ENCODE measurements around the gene POLR1A. TPM values are rescaled to one million over a fixed set of nuclear protein-coding genes. Genes with fewer than 3 reads are reported as not detected.
"Not testable (repeated sequence)": the region's sequence is repeated elsewhere in the genome, so short reads cannot be mapped to it uniquely, and the experiment has no call there.

Gene POLR1A
- total RNA-seq, 1 donor from 2014 or later = 26.0 TPM

DNA sequence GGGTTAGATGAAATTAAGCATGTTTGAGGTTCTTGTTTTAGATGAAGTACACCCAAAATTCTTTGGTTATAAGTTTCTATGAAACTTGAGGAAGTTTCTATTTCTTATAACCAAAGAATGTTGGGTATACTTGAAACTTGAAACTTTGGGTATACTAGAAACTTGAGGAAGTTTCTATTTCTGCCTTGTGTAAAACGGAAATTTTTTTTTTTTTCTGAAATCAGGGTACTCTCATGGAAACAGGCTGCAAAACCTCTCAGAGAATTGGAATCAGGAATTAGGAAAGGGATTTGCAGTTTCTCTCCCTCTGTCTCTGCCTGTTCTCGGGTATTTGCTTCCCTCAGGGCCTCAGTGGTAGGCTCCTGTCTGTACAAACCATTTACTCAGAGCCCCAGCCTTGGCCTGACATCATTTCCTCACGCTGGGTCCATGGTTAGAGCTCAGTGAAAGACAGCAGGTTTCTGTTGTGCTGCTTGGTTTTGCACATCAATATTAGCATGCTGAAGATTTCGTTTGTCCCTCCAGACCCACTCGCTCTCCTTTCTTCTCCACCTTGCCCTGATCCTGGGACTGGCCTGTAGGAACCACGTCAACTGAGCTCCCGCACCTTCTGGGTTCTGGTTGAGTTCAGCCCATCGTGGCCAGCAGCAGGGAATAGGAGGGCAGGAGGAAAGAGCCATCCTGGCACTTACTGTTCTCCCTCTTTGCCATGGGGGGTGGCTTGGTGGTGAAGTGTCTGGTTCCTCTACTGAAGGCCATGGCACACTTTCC, 106.4 kb downstream of the POLR1A start:
- DNase-seq (ENCODE audit: low read depth) = no peak

DNA sequence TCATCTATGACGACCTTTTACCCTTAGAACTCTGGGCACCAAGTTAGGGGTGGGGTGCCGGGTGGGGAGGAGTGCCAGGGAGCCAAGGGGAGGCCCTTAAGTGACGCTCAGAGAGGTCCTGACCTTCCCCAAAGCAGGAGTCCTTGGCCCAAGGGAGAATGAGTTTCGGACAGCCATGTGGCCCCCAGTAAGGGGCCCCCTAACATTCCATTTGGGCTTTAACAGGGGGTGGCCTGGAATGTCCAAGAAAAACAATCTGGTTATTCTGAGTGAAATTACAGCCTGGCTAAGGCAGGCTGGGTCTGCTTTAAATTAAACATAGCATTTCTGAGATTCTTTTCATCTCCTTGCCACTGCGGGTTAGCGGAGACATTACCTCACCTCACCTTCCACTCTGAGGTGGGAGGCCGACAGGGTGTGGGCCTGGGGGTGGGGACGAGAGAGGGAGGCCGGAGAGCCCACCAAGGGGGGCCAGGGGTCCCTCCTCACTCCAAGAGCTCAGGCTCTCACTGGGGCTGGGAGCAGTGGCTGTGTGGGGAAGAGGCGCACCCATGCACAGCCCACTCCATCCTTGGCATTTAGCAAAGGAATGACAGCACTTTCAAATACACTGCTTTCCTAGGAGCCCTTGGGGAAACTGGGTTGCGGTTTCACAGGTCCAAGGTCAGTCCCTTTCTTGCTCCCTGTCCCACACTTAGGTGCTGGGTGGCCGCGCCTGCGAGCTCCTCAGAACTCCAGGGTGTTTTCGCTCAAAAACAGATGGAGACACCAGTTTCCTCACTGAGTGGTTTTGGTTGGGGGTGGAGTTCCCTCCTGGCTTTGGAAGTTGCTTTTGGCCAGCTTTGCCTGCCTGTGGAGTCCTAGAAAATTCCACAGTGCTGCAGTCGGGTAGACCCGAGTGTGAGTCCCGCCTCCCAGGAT, 107.4 kb downstream of the POLR1A start:
- peak; percentile 73 for DNase-seq (ENCODE audit: low read depth)

DNA sequence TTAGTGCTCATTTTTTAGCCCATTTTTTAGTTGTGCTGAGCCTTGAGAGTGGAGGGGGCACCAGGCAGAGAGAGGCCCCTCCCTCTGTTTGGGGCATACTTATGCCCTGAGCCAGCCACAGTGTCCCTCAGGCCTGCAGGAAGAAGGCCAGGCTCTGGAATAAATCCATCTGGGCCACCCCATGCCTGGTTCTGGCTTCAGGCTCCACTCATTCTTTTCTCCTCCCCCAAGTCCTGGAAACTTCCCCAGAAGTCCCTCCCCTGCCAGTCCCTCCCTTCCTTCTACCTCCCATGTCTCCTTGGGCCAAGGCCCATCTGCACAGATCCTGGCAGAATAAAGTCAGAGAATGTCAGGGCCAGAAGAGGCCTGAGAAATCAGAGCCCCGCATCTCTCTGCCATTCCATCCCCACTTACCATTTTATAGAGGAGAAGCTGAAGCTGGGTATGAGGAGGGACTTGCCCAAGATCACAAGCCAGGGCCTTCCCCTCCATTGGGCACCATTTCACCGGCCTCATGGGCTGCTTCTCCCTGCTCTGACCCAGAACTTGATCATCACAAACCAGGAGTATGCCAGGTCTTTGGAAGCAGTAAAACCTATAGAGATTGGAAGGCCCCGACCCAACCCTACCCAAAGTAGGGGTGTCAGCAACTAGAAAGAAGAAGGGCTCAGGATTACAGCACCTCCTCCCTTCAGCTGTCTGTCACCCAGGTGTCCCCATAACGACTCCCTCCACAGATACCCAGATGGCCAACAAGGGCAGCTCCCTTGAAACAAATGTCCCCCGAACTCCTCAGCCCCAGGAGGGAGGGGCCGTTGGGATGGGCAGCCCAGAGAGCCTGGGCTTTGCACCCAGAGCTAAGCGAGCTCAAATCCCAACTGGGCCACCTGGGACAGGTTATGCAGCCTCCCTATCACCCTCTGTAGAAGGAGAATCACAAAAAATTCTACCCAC, 108.4 kb downstream of the POLR1A start:
- DNase-seq (ENCODE audit: low read depth) = peak; percentile 38

DNA sequence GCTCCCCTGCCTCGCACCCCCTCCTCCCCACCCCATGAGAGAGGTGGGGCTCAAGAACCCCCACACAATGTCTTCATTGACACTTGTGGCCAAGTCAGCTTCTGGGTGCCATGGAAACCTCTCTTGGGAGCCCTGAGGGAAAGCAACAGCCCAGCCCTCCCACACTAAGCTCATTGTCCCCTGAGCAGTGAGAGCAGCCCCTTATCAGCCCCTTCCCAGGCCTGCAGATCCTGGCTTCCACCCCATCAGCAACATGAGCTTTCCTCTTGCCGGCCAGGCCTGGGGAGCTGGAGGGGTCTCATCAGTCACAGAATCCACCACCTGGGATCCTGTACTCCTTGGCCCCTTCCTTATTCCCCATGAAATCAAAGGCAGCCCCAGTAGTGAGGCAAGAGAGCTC, 109.1 kb downstream of the POLR1A start:
- no peak for DNase-seq (ENCODE audit: low read depth)

DNA sequence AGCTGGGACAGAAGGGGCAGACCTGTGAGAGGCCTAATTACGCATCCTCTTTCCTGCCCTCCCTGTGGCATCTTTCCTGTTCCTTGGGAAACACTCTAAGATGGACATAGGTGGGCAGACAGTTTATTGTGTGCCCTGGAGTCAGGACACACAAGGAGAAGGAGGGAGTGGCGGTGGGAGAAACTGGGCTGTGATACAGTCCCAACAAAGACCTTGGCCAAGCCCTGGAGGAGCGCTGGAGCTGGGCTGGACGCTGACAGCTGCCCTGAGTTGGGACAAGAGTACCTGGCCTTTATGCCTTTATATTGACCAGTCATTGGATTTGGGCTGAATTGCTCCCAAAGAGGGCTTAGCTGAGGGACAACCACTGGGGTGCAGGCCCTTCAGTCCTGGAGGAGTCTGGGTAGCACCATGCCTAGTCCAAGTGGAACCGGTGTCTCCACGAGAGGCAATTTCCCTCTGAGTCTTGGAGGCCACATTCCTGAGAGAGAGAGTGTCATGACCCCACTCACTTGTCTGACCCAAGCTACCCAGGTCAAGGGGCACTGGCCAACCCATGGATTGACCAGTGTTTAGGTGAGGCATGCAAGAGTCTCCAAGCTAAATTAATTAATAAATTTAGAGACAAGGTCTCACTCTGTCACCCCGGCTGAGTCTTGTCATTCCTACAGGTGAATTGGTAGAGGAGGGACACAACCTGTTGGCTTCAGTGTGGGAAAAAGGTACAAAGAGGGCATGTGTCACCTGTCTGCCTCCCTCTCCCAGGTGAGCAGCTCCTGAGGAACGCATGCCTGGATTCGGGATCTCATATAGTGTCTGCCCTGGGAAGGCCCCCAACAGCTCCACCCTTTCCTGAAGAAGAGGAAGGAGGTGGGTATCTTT, 109.8 kb downstream of the POLR1A start:
- no peak for DNase-seq (ENCODE audit: low read depth)

DNA sequence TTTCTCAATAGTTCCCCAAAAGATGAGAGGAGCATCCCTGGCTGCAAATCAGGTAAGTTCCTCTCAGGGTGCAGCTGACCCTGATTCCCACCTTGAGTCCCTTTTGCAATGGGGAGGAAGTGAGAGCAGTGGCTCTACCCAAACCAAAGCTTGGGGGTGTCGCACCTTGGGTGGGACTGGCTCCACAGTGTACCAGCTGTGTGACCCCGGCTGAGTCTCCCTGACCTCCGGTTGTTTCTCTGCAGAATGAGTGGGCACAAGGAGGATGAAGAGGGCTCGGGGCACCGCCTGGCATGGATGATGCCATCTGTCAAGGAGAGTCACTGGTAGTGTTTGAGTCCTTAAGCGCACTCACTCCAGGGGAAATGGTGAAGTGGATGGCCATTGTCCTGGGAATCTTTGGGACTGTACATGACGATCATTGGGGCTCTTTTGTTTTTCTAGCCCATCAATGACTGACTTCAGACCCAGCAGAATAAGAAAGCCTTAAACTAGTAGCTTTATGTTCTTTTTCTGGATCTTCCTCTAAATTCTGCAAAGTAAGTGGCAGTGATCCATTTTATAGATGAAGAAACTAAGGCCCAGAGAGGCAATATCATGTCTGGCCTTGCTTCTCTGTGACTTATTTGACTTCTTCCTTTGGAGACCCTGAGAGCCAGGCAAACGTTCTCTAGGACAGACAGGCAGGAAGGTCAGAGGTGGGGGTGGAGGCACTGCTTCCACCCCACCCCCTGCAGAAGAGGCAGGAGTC, 110.6 kb downstream of the POLR1A start:
- no peak for DNase-seq (ENCODE audit: low read depth)

DNA sequence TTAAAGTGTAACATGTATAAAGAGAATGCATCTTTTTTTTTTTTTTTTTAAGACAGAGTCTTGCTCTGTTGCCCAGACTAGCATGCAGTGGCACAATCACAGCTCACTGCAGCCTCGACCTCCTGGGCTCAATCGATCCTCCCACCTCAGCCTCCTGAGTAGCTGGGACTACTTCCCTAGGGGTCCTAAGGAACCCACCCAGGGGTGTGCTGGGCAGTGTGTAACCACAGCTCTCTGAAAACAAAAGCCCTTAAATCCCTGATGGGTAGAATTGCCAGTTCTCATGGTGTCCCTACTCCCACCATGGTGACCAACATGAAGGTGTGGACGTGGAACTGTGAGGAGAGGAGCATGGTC, 111.3 kb downstream of the POLR1A start:
- no peak for DNase-seq (ENCODE audit: low read depth)

DNA sequence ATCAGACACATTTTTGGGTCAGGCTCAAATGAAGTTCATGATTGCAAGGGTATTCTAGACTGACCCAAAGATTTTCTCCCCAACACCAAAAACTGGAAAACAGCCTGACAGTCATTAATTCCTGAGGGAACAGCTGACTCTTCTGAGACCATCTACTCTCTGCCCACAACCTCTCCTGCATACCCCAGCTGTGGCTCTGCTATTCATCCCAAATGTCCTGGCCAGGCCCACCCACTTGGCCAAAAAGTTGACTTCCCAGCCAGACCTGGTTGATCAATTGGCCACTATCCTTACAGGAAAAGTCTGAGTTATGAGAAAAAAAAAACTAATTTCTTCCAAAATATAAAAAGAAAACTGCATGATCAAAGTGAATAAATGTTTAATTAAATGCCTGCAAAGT, 113.1 kb downstream of the POLR1A start:
- DNase-seq (ENCODE audit: low read depth) = peak; percentile 44

DNA sequence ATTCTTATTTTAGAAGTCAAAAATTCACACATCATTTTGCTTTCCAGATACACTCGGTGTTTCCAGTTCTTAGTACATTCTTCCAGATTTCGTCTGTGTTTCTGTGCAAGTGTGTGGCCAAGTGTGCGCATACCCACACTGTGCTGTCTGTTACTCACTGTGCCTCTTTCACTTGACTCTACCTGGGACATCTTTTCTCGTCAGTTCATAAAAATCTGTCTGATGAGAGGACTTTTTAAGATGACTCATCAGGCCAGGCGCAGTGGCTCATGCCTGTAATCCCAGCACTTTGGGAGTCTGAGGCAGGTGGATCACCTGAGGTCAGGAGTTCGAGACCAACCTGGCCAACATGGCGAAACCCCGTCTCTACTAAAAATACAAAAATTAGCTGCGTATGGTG, 113.6 kb downstream of the POLR1A start:
- not testable (repeated sequence) for DNase-seq (ENCODE audit: low read depth)

DNA sequence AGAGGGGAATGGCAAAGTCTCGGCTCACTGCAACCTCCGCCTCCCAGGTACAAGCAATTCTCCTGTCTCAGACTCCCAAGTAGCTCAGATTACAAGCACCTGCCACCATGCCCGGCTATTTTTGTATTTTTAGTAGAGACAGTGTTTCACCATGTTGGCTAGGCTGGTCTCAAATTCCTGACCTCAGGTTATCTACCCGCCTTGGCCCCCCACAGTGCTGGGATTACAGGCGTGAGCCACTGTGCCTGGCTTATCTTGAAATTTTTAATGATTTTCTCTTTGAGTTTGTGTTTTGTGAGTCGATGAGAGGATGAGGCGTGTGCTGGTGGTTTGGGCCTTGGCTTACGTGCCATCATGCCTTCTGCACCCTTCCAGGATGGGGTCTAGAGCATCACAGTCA, 115.6 kb downstream of the POLR1A start:
- DNase-seq (ENCODE audit: low read depth) = peak; percentile 41

DNA sequence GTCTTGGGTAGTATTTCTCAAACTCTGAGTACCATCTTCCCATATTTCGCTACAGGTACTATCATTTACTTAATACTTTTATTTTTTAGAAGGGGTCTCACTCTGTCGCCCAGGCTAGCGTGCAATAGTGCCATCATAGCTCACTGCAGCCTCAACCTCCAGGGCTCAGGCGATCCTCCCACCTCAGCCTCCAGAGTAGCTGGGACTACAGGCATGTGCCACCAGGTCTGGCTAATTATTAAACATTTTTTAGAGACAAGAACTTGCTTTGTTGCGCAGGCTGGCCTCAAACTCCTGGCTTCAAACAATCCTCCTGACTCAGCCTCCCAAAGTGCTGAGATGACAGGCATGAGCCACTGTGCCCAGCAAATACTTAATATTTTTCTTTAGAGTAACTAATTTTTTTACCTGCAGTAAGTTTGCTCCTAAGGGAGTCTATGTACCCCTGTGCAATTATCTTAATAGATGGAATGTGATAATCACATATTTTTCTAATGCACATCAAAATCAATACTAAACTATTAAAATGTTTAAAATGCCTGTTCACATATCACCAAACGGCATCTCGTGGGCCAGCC, 116.3 kb downstream of the POLR1A start:
- no peak for DNase-seq (ENCODE audit: low read depth)

DNA sequence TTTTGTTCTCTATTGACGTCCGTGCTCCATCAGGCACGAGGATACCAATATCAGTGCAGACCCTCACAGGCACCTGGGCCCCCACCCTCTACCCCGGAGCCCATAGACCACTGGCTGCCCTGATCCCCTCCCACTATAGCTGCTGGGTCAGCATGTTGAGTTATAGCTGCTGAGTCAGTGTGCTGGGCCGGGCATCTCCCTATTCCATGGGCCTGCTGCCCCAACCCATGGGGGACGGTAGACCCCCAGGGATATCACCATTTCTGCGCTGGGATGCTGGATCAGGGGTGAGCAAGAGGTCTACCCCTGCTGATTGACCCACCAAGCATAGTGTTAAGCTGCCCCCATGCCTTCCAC, 116.8 kb downstream of the POLR1A start:
- DNase-seq (ENCODE audit: low read depth) = no peak

DNA sequence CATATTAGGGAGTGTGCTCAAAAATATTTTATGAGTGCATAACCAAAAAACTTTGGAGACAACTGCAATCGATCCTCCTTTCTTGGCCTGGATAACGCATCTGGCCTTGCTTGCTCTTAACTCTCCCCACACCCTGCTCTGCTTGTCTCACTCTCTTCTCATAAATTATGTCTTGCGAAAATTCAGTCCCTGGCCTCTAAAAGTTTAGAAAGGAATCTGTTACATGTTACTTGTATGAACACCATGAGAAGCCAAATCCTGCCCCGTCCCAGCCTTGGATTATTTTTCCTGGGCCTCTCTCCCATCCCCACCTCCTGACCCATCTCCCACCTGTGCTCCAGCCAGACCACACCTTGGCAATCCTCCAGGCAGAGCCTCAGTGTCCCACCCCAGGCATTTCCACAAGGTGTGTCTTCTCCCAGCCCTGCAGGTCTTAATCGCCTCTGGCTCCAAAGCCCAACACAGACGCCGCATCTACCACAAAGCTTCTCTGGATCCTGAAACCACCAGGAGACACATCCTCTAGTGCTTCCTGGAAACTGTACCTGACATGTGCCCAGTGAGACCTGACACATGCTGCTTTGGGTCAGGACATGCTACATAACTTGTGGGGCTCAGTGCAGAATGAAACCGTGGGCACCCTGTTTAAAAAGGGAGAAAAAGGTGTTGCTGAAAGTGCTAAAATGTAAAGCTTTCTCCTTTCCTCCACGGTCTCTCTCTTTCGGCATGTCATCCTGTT, 117.3 kb downstream of the POLR1A start:
- DNase-seq (ENCODE audit: low read depth) = no peak

DNA sequence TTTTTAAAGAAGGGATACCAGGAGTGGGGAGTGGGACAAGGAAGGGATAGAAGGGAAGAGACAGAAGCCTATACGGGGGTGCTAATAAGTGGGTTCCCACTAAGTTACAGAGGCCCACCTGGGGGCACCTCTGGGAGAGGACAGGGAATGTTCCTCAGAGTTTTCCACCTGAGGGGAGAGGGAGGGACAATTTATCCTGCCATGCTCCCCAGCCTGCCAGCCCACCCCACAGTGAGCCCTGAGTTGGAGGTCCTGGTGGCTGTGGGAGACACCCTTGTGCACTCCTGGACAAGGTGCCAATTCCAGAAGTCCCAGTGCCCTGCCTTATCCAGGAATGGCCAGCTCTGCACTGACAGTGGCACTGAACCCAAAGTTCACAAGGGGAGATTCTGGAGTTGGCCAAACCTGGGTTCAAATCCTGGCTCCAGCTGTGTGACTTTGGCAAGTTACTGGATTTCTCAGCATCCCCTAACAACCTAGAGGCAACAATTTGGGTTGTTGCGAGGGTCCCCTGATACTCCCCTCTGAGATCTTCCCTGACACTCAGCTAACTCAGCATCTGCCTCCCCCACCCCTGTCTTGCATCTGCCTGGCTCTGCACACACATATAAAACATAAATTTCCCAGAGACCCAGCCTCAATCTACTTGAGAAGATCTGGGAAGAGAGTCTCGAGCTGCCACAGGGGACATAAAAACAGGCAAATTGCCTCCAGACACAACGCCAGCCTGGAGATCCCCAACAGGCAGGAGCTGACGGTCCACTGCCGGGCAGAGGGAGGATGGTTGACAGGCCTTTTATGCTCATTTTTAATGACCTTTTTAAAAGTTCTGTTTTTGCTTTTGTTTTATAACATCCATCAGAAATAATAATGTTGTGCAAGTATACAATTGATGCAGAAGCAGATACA, 118.2 kb downstream of the POLR1A start:
- no peak for DNase-seq (ENCODE audit: low read depth)

DNA sequence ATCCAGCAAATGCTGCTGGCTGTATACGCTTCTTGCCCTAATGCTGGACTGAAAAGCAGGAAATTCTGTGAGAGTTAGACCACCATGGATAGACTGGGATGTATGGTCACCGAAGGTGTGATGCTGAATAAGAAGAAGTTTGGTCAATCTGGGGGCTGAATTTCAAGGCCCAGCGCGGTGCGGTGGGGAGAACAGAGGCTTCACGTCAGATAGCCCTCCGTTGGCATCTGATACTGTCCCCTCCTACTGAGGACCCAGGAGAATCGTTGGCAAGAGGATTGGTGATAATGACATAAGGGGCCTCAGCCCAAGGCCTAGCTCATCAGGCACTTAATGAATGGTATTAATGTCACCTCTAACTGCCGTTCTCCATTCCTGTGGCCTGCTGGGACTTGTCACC, 119.6 kb downstream of the POLR1A start:
- no peak for DNase-seq (ENCODE audit: low read depth)

DNA sequence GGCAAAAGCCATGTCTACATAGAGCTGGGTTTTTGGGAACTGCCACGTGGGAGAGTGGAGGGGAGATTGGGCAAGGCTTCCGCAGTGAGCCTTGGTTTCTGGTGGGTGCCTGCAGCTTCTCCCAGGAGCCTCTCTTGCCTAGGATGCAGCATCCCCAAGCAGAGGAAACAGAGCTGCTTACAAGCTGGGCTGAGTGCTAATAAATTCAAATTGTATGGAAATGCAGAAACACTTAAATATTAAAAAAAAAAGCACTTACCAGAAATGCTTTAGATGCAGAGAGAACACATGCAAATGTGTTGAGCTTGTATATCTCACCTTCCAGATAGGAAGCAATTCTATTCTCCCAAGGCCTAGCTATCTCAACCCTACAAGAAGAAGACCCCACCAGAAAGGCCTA, 120.9 kb downstream of the POLR1A start:
- no peak for DNase-seq (ENCODE audit: low read depth)

DNA sequence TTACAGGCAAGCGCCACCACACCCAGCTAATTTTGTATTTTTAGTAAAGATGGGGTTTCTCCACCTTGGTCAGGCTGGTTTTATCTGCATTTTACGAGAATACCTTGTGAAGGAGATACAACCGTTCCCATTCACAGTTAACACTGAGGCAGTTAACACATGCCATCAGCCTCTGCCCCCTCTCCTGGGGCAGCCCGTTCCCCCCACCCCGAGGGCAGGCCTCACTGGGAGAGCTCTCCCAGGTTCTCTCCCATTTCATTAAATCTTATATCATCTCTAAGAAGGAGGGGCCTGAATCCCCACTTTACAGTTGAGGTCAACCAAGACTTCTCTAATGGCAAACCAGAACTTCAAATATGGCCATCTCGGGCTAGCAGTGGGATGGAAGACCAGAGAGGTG, 121.9 kb downstream of the POLR1A start:
- no peak for DNase-seq (ENCODE audit: low read depth)
